ENCODE data around the gene NUDT1. TPM values are rescaled to one million over a fixed set of nuclear protein-coding genes. Genes with fewer than 3 reads are reported as not detected.

The NUDT1 gene
- total RNA-seq, 2 experiments from 2014 or later, result 77.4 to 104 TPM

DNA sequence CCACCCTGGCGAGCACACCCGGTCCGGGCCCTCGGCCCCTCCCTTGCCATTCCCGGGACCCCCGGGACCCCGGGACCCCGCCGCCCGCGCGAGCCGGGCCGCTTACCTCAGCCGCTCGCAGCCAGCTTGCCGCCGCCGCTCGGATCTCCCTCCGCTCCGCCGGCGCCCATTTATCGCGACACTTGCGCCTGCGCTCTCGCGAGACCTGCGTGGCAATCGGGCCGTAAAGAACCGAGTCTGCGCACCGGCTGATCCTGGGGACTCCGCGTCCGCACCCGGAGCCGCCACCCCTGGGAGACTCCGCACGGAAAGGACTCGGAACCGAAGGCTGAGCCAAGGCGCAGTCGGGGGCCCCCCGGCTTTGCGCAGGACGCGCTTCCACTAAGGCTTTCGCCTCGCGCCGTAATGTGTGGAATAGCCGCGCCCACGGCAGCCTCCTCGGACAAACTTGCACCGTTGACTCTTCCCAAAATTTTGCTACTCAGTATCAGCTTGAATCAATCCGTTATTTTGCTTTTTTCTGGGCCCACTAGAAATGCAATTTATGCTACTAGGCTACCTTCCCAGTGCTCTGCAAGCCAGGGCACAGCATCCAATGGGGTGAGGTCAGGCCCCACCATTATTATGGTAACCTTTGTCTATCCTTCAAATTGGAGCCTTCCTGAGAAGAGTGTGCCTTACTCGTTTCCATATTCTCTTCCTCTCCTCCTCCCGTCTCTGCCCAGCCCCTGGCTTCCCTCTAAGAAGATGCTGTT is 9.1 kb upstream of the NUDT1 start, which contains the start of gene MAD1L1:
Gene MAD1L1 (minus strand): TSS at position 180 of the 755 bp plus-strand sequence. CDS start 2,812 bp downstream, outside the sequence.
- Mint-ChIP-seq H3K4me3 (peak within 1 kb of the TSS; percentile 90), H3K27ac (peak within 1 kb of the TSS; percentile 89), H3K4me1 (peaks cover 31% of the 10 kb centered on the region), H3K36me3 (ENCODE audit: low read depth) (peaks cover 33% of the 10 kb centered on the region), H3K27me3 (no peaks in the 10 kb centered on the region), H3K9me3 (no peaks in the 10 kb centered on the region)
- ChIA-PET POLR2A (no interaction called here), CTCF (interaction anchor here (1.0 to 3.0 kb wide), 4 partner anchors 8 to 23 kb away, joined by 3 to 13 read pairs (median 3); partner anchors contain the start of genes MRM2 and NUDT1)
- peak; percentile 91 for DNase-seq

DNA sequence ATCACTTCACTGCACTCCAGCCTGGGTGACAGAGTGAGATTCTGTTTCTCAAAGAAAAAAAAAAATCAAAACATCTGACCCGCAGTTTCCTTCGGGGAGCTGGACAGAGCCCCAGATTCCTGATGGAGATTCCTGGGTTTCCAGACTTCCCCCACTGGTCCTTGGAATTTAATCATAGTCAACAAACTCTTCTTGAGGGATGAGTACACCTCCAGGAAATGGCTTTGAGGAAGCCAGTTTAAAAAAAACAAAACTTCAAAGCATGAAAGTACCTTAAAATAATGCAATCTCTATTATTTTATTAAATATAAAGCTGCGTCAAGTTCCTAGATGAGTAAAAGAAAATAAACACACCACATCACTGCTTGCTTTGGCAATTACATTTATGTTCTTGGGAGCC is 8.1 kb upstream of the NUDT1 start:
- CTCF ChIA-PET, result interaction anchor here (3.0 kb wide), 1 partner anchor 7 kb away, joined by 13 read pairs; the partner anchor contains the start of genes MRM2 and NUDT1

DNA sequence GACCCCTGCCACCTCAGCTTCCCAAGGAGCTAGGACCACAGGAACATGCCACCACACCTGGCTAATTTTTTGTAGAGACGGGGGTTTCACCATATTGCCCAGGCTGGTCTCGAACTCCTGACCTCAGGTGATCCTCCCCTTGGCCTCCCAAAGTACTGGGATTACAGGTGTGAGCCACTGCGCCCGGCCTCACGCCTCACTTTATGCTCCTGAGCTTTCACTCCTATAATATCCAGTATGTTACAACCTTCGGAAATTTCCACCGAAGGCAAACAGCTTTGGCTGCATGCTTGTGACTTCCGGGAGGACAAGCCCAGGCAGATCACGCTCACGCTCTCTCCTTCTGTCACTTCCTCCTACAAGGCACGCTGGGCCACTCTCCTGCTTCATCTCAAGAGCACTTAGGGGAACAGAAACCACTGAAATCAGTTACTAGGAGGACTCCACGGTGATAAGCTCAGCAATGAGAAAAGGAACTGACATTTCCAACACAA is 4.9 kb upstream of the NUDT1 start:
- peaks cover 30% of the 10 kb centered on the region for H3K4me1 Mint-ChIP-seq
- ChIA-PET CTCF (interaction anchor here (1.6 kb wide), 1 partner anchor 100 kb away, joined by 3 read pairs; no protein-coding TSS in a partner anchor), POLR2A (no interaction called here)
- H3K27ac Mint-ChIP-seq, result no peak overlapping the region
- no peak for DNase-seq
- no peaks in the 10 kb centered on the region for H3K27me3 Mint-ChIP-seq
- no peaks in the 10 kb centered on the region for H3K9me3 Mint-ChIP-seq
- H3K4me3 Mint-ChIP-seq, result no peak overlapping the region
- peaks cover 36% of the 10 kb centered on the region for H3K36me3 Mint-ChIP-seq (ENCODE audit: low read depth)

More for the DNA sequence above, 8.1 kb upstream of the NUDT1 start:
- H3K4me3 Mint-ChIP-seq, result peak overlapping the region; percentile 61
- H3K27ac Mint-ChIP-seq, result peak overlapping the region; percentile 46
- H3K36me3 Mint-ChIP-seq (ENCODE audit: low read depth), result peaks cover 40% of the 10 kb centered on the region
- H3K9me3 Mint-ChIP-seq, result no peaks in the 10 kb centered on the region
- H3K4me1 Mint-ChIP-seq, result peaks cover 35% of the 10 kb centered on the region
- H3K27me3 Mint-ChIP-seq, result no peaks in the 10 kb centered on the region
- POLR2A ChIA-PET, result no interaction called here
- no peak for DNase-seq

DNA sequence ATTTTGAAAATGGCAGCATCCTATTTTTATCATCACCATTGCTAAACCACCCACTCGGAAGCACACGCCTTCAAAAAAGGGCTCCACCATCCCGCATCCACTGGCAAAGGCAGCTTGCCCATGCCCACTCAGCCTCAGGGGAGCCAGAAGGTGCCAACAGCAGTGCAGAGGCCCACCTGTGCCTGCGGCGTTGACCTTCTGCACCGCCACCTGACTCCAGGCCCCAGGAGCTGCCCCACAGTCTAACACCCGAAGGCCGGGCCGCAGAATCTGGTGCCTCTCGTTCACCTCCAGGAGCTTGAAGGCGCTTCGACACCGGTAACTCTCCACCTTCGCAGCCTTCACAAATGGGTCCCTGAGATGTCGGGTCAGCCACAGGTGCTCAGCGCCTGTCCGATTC is 2.8 kb upstream of the NUDT1 start:
- H3K4me3 Mint-ChIP-seq, result no peak overlapping the region
- no peaks in the 10 kb centered on the region for H3K9me3 Mint-ChIP-seq
- CTCF ChIA-PET, result interaction anchor here (0.5 to 1.0 kb wide), 2 partner anchors 72 to 559 kb away, joined by 3 read pairs; no protein-coding TSS in a partner anchor
- H3K27ac Mint-ChIP-seq, result no peak overlapping the region
- peaks cover 29% of the 10 kb centered on the region for H3K4me1 Mint-ChIP-seq
- H3K36me3 Mint-ChIP-seq (ENCODE audit: low read depth), result peaks cover 33% of the 10 kb centered on the region
- no peak for DNase-seq
- POLR2A ChIA-PET, result no interaction called here
- H3K27me3 Mint-ChIP-seq, result no peaks in the 10 kb centered on the region

DNA sequence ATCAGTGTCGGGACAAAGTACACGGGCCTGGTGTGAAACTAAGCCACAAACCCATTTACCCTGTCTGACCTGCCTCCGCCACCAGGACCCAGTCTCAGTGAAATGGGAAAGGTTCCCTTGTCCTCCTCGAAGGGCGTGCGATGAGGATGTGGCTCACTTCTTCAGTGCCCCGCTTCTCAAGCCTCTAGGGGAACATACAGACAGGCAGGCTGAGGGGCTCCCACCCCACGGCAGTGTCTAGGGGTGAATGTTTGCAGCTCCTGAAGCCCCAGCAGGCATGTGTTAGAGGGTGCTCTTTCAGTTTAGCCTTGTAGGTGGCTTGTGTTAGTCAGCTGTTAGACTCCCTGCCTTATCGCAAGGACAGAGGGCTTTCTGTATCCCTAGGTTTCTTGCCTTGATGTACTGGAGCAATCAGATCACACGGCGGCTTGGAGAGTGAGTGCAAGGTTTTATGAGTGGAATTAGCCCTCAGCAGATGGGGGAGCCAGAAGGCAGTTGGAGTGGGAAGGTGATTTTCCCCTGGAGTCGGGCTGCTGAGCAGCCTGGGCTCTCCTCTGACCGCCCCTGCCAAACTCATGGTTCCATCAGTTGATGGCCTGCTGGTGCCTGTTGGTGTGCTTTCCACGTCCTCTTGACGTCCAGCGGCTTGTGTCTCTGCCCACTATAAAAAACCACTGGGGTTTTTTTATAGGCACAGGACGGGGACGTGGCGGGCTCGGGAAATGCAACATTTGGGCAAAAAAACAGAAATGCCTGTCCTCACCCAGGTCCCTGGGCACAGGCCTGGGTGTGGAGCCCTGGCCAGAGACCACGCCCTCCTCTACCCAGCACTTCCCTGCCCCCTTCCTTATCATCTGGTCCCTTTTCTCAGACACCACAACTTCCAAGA is 759 bp downstream of the NUDT1 start:
- POLR2A ChIA-PET, result no interaction called here
- CTCF ChIA-PET, result interaction anchor here (2.6 kb wide), 1 partner anchor 11 kb away, joined by 13 read pairs; the partner anchor contains the start of gene MAD1L1
- H3K27me3 Mint-ChIP-seq, result no peaks in the 10 kb centered on the region

DNA sequence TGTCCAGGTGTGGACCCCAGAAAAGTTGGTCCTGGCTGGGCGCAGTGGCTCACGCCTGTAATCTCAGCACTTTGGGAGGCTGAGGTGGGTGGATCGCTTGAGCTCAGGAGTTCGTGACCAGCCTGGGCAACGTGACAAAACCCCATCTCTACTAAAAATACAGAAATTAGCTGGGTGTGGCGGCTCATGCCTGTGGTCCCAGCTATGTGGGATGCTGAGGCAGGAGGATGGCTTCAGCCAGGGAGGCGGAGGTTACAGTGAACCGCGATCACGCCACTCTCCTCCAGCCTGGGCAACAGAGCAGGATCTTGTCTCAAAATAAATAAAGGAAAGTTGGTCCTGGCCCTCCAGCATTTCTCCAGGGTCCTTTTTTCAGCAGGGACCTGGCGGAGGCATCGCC is 1.4 kb downstream of the NUDT1 start:
- Mint-ChIP-seq H3K4me1 (peaks cover 35% of the 10 kb centered on the region), H3K9me3 (no peaks in the 10 kb centered on the region), H3K27me3 (no peaks in the 10 kb centered on the region), H3K27ac (peak overlapping the region; percentile 62), H3K36me3 (ENCODE audit: low read depth) (peaks cover 11% of the 10 kb centered on the region), H3K4me3 (peak overlapping the region; percentile 96)
- DNase-seq, result no peak
- POLR2A ChIA-PET, result no interaction called here
- CTCF ChIA-PET, result no interaction called here

More for the DNA sequence above, 759 bp downstream of the NUDT1 start:
- Mint-ChIP-seq H3K36me3 (ENCODE audit: low read depth) (peaks cover 18% of the 10 kb centered on the region), H3K4me3 (peak overlapping the region; percentile 96), H3K27ac (peak overlapping the region; percentile 97), H3K9me3 (no peaks in the 10 kb centered on the region), H3K4me1 (peaks cover 36% of the 10 kb centered on the region)
- peak; percentile 35 for DNase-seq

DNA sequence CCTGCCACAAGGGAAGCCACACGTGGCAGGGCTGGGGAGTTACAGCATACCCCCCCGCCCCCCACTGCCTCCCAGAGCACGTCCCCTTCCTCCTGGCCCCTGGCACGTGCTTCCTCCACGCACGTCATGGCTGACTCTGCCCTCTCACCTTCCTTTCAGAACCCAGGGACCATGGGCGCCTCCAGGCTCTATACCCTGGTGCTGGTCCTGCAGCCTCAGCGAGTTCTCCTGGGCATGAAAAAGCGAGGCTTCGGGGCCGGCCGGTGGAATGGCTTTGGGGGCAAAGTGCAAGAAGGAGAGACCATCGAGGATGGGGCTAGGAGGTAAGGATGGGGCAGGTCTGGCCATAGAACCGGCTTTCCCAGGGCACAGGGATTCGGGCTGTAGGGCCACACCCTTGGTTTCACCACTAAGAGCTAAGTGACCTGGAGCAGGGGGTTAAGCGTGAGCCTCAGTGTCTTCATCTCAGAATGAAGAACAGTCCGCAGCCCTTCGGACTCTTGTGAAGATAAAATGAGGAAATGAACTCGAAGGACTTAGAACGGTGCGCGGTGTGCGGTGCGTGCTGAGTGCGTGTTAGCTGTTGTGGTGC is 2.5 kb downstream of the NUDT1 start:
- POLR2A ChIA-PET, result no interaction called here
- no peaks in the 10 kb centered on the region for H3K27me3 Mint-ChIP-seq
- H3K4me3 Mint-ChIP-seq, result no peak overlapping the region
- CTCF ChIA-PET, result interaction anchor here (0.9 kb wide), 2 partner anchors 15 to 109 kb away, joined by 3 read pairs; no protein-coding TSS in a partner anchor
- peaks cover 12% of the 10 kb centered on the region for H3K36me3 Mint-ChIP-seq (ENCODE audit: low read depth)
- no peak overlapping the region for H3K27ac Mint-ChIP-seq
- DNase-seq, result no peak
- H3K4me1 Mint-ChIP-seq, result peaks cover 45% of the 10 kb centered on the region
- no peaks in the 10 kb centered on the region for H3K9me3 Mint-ChIP-seq

DNA sequence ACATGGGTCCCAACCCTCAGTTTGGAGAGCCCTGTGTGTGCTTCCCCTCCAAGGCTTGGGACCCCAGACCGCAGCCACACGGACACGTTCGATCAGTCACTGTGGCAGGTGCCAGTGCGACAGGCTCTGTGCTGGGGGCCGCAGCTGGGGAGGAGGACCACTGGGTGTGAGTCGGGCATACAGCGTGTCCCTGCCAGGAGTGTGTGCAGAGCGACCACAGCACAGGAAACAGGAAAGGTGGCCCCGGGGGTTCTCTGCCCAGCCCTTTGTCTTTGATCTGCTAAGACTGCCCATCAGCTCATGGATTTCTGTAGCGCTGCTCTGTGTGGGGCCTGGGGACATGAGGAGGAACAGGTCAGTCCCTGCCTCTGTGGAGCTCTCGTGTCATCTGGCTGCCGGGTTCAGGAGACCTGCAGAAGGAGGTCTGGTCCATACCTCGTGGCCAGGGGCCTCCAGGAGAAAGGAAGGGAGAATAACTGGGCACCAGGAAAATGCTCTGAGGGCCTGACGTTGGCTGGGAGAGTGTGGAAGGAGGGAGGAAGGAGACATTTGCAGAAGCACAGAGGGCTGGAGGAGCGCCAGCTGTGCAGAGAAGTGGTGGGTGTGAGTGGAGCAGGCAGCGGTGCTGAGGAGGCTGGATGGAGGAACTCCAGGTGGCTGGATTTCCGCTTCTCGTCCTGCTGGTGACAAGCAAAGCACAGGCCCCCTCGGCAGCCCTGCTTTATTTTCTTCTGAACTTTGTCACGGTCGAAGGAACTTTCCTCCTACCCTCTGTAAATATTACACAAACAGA is 4.1 kb downstream of the NUDT1 start:
- ChIA-PET POLR2A (no interaction called here), CTCF (no interaction called here)
- H3K36me3 Mint-ChIP-seq (ENCODE audit: low read depth), result peaks cover 21% of the 10 kb centered on the region
- no peaks in the 10 kb centered on the region for H3K9me3 Mint-ChIP-seq
- H3K4me3 Mint-ChIP-seq, result no peak overlapping the region
- peaks cover 42% of the 10 kb centered on the region for H3K4me1 Mint-ChIP-seq
- no peaks in the 10 kb centered on the region for H3K27me3 Mint-ChIP-seq
- DNase-seq, result no peak
- no peak overlapping the region for H3K27ac Mint-ChIP-seq

DNA sequence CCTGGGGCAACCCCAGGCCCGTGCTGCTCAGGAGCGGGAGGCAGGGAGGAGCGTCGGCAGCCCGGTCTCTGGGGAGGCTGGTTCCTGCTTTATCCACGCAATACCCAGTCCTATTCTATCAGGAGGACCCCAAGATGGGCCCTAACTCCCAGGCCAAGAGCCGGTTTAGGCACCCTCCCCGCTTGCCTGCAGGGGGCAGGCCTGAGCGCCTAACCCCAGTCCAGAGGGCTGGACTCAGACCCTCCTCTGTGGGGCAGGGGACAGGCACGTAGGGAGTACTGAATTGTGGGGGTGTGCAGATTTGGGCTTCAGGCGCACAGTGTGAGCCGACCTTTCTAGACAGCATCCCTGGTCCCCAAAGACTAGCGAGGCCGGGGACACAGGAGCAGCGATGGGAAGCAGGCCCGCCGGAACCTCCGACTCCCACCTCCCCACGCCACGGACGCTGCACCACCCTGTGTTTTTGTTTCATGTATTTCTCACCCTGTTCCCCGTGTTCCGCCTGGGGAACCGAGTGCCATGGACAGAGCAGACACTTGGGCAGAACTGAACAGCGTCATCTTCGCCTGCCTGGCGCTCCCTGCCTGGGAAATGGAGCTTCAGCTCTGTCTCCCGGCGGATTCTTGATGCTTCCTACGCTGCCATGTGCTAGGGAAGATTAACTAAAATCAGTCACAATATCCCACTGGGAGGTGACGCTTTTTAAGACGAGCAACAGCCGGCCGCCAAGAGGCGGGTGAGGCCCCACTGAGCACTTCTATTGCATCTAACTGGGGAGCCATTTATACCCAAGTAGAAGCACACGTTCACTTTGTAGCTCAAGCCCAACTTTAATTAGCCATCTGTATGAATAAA is 5.3 kb downstream of the NUDT1 start:
- no peak overlapping the region for H3K27ac Mint-ChIP-seq
- H3K27me3 Mint-ChIP-seq, result no peaks in the 10 kb centered on the region
- CTCF ChIA-PET, result interaction anchor here (0.7 to 1.4 kb wide), 2 partner anchors 15 to 111 kb away, joined by 3 read pairs; partner anchors contain the start of gene MAD1L1
- H3K9me3 Mint-ChIP-seq, result no peaks in the 10 kb centered on the region
- H3K36me3 Mint-ChIP-seq (ENCODE audit: low read depth), result peaks cover 21% of the 10 kb centered on the region
- POLR2A ChIA-PET, result no interaction called here
- H3K4me3 Mint-ChIP-seq, result no peak overlapping the region
- DNase-seq, result no peak
- H3K4me1 Mint-ChIP-seq, result peaks cover 41% of the 10 kb centered on the region

DNA sequence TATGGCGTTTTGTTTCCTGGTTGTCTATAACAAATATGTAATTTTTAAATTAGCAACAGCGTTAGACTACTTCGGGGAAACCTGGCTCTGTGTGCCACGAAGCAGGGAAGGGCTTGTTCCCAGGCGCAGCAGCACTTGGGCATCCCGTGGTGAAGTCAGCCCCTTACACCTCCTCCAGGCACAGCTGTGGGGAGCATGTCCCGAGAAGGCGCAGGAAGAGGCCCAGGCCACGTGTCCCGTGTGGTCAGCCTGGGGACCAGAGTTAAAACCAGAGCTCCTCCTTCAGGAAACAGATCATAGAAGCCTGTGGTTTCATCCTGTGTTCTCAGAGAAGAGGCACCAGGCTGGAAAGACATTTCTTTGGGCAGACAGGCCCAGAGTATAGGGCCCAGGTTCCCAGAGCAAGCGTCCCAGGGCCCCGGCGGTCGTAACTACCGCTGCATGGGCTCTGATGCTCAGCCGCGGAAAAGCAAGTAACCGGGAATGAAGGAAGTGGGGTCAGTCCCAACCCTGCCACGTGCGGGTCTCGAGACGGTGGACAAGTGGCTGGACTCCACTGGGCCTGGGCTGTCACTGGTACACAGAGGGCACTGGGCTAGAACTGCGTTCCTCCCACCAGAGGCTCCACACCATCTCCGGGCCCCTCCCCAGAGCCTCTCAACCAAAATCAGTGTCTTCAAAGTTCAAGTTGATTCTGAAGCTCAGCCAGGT is 7.1 kb downstream of the NUDT1 start:
- no peak for DNase-seq
- CTCF ChIA-PET, result interaction anchor here (0.8 to 1.1 kb wide), 2 partner anchors 13 to 511 kb away, joined by 3 read pairs; no protein-coding TSS in a partner anchor
- peak overlapping the region; percentile 34 for H3K4me3 Mint-ChIP-seq
- peaks cover 21% of the 10 kb centered on the region for H3K36me3 Mint-ChIP-seq (ENCODE audit: low read depth)
- H3K9me3 Mint-ChIP-seq, result no peaks in the 10 kb centered on the region
- peak overlapping the region; percentile 82 for H3K27ac Mint-ChIP-seq
- POLR2A ChIA-PET, result no interaction called here
- H3K4me1 Mint-ChIP-seq, result peaks cover 37% of the 10 kb centered on the region
- H3K27me3 Mint-ChIP-seq, result no peaks in the 10 kb centered on the region

Data from activated CD4-positive, alpha-beta T cell treated with anti-CD3 and anti-CD28 coated beads, Interleukin-2, amount 10 ng/mL, durations not matched to agents 7 days and 5 days (primary cell).